Breast epithelium (tissue), 3 donors: ENCODE measurements around the gene ASS1.

Experiments used
- POLR2AphosphoS5 ChIP-seq, 3 donors: sonication (generic); formaldehyde crosslinking; IDR thresholded peaks; one replicate each; pipeline ENCODE4 v1.6.1; 2017; ENCODE audit warnings: antibody characterized with exemption in 3 of 3
- TF ChIP-seq, protein P1 (sequence below), 3 donors: fragments of 450-650 bp; IDR thresholded peaks; one replicate each; pipeline ENCODE4 v1.5.1; 2016 to 2017; ENCODE audit warnings: antibody characterized with exemption in 3 of 3, mild to moderate bottlenecking in 3 of 3, moderate library complexity in 3 of 3

DNA sequence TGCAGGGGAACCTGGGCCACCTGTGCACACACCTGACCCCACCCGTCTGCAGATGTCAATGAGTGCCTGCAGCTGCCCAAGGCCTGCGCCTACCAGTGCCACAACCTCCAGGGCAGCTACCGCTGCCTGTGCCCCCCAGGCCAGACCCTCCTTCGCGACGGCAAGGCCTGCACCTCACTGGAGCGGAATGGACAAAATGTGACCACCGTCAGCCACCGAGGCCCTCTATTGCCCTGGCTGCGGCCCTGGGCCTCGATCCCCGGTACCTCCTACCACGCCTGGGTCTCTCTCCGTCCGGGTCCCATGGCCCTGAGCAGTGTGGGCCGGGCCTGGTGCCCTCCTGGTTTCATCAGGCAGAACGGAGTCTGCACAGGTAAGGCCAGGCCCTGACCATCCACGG is 14.5 kb upstream of the ASS1 start:
- TF ChIP-seq, protein P1, sequence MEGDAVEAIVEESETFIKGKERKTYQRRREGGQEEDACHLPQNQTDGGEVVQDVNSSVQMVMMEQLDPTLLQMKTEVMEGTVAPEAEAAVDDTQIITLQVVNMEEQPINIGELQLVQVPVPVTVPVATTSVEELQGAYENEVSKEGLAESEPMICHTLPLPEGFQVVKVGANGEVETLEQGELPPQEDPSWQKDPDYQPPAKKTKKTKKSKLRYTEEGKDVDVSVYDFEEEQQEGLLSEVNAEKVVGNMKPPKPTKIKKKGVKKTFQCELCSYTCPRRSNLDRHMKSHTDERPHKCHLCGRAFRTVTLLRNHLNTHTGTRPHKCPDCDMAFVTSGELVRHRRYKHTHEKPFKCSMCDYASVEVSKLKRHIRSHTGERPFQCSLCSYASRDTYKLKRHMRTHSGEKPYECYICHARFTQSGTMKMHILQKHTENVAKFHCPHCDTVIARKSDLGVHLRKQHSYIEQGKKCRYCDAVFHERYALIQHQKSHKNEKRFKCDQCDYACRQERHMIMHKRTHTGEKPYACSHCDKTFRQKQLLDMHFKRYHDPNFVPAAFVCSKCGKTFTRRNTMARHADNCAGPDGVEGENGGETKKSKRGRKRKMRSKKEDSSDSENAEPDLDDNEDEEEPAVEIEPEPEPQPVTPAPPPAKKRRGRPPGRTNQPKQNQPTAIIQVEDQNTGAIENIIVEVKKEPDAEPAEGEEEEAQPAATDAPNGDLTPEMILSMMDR (IDR thresholded peaks at IDR 0.05), result no peak
- TF ChIP-seq POLR2AphosphoS5 (IDR thresholded peaks at IDR 0.05), result no peak
